DND-41 (cell line): ENCODE data around the gene RASGRF2.

Experiments used
- ATAC-seq: fragments of 200-7000 bp; cut with Tn5 transposase; 3 replicates; pipeline ENCODE4 v1.9.1; 2021; ENCODE audit warnings: low read depth; ENCODE audit not compliant: insufficient read depth
- DNase-seq: peaks from one replicate; pipeline ENCODE4 v3.0.0-alpha.2; 2020
- H2AFZ ChIP-seq: 2 replicates; pipeline ENCODE4 v1.6.0; 2012; ENCODE audit warnings: low read depth, low read length
- H3K27ac ChIP-seq: 2 replicates; pipeline ENCODE4 v1.5.1; 2012; ENCODE audit warnings: low read length, inconsistent platforms
- H3K27me3 ChIP-seq: fragments of 200-600 bp; sonication (generic); 2 replicates; pipeline ENCODE4 v1.6.0; 2012; ENCODE audit warnings: low read length, mild to moderate bottlenecking, inconsistent platforms; ENCODE audit not compliant: insufficient read depth, poor library complexity
- H3K36me3 ChIP-seq: 2 replicates; pipeline ENCODE4 v1.5.1; 2012; ENCODE audit warnings: low read length, inconsistent platforms; ENCODE audit not compliant: insufficient read depth
- H3K4me1 ChIP-seq: 2 replicates; pipeline ENCODE4 v1.5.1; 2012; ENCODE audit warnings: mild to moderate bottlenecking, low read length; ENCODE audit not compliant: insufficient read depth
- H3K4me2 ChIP-seq: 2 replicates; pipeline ENCODE4 v1.6.0; 2012; ENCODE audit warnings: mild to moderate bottlenecking, moderate library complexity, low read length, inconsistent platforms; ENCODE audit not compliant: insufficient read depth
- H3K4me3 ChIP-seq, 2 experiments: fragments of 200-600 bp in 1 of 2; shearing (Covaris generic) in 1 of 2; 2 replicates each; pipeline ENCODE4 v1.5.1; 2012 to 2016; ENCODE audit warnings: inconsistent platforms in 2 of 2, low read length in 2 of 2, mild to moderate bottlenecking in 2 of 2, low read depth in 1 of 2, moderate library complexity in 1 of 2
- H3K79me2 ChIP-seq: 2 replicates; pipeline ENCODE4 v1.6.0; 2012; ENCODE audit warnings: low read length, inconsistent platforms; ENCODE audit not compliant: insufficient read depth
- H3K9ac ChIP-seq: 2 replicates; pipeline ENCODE4 v1.6.0; 2012; ENCODE audit warnings: low read depth, mild to moderate bottlenecking, inconsistent platforms, low read length, moderate library complexity
- H3K9me3 ChIP-seq: 2 replicates; pipeline ENCODE4 v1.5.1; 2012; ENCODE audit warnings: low read length, moderate library complexity, mild to moderate bottlenecking, inconsistent platforms; ENCODE audit not compliant: insufficient read depth, severe bottlenecking
- H4K20me1 ChIP-seq: 2 replicates; pipeline ENCODE4 v1.6.0; 2012; ENCODE audit warnings: low read length; ENCODE audit not compliant: insufficient read depth
- CTCF ChIP-seq: IDR thresholded peaks from 2 replicates; pipeline ENCODE4 v1.5.1; 2012; ENCODE audit warnings: borderline replicate concordance, low read length, moderate library complexity, mild to moderate bottlenecking; ENCODE audit not compliant: poor library complexity, severe bottlenecking; ENCODE audit errors: extremely low read depth
- EZH2 ChIP-seq: IDR thresholded peaks from 3 replicates; pipeline ENCODE4 v1.6.1; 2012; ENCODE audit warnings: borderline replicate concordance, low read depth, mild to moderate bottlenecking, moderate library complexity, low read length, inconsistent platforms; ENCODE audit not compliant: severe bottlenecking

RASGRF2 gene

GRCh38 chr5:80916676-80917075, 43.5 kb upstream of the RASGRF2 start:
- no peak for DNase-seq
- no peak for TF ChIP-seq EZH2
- no peak for TF ChIP-seq CTCF
- no peak overlapping the region for H3K9ac ChIP-seq
- H2AFZ ChIP-seq, result no peak overlapping the region
- no peak for ATAC-seq
- no peaks in the 10 kb centered on the region for H3K36me3 ChIP-seq
- no peak overlapping the region for H3K27ac ChIP-seq
- H3K4me2 ChIP-seq, result no peak overlapping the region
- H4K20me1 ChIP-seq, result no peaks in the 10 kb centered on the region
- no peak overlapping the region for H3K4me3 ChIP-seq
- no peaks in the 10 kb centered on the region for H3K27me3 ChIP-seq
- no peaks in the 10 kb centered on the region for H3K4me1 ChIP-seq
- H3K79me2 ChIP-seq, result no peaks in the 10 kb centered on the region
- H3K9me3 ChIP-seq, result no peaks in the 10 kb centered on the region

GRCh38 chr5:80917631-80918030, 42.5 kb upstream of the RASGRF2 start:
- TF ChIP-seq EZH2, result no peak
- no peak for TF ChIP-seq CTCF
- Histone ChIP-seq H3K9ac (no peak overlapping the region), H3K79me2 (no peaks in the 10 kb centered on the region), H3K27me3 (no peaks in the 10 kb centered on the region), H3K4me3 (no peak overlapping the region), H3K4me1 (no peaks in the 10 kb centered on the region), H3K27ac (no peak overlapping the region), H3K4me2 (no peak overlapping the region), H3K9me3 (no peaks in the 10 kb centered on the region), H4K20me1 (no peaks in the 10 kb centered on the region), H3K36me3 (no peaks in the 10 kb centered on the region), H2AFZ (no peak overlapping the region)
- ATAC-seq (peak; percentile 66; the same call in 2 of the 3 replicates), DNase-seq (no peak)

- Histone ChIP-seq H3K9me3 (no peaks in the 10 kb centered on the region), H2AFZ (no peak overlapping the region), H4K20me1 (no peaks in the 10 kb centered on the region), H3K9ac (no peak overlapping the region), H3K27ac (no peak overlapping the region), H3K4me1 (no peaks in the 10 kb centered on the region), H3K4me3 (no peak overlapping the region), H3K36me3 (no peaks in the 10 kb centered on the region), H3K27me3 (no peaks in the 10 kb centered on the region), H3K4me2 (no peak overlapping the region), H3K79me2 (no peaks in the 10 kb centered on the region)
- no peak for ATAC-seq
- TF ChIP-seq EZH2 (no peak), CTCF (no peak)
- no peak for DNase-seq
These were observed 40.4 kb upstream of the RASGRF2 start for GRCh38 chr5:80919678-80920196.

GRCh38 chr5:80920333-80920732, 39.8 kb upstream of the RASGRF2 start:
- no peaks in the 10 kb centered on the region for H3K36me3 ChIP-seq
- no peaks in the 10 kb centered on the region for H3K79me2 ChIP-seq
- H3K9me3 ChIP-seq, result no peaks in the 10 kb centered on the region
- no peak overlapping the region for H3K27ac ChIP-seq
- DNase-seq (no peak), ATAC-seq (no peak)
- TF ChIP-seq CTCF (no peak), EZH2 (no peak)
- no peak overlapping the region for H3K9ac ChIP-seq
- H3K4me2 ChIP-seq, result no peak overlapping the region
- H3K4me3 ChIP-seq, result no peak overlapping the region
- H4K20me1 ChIP-seq, result no peaks in the 10 kb centered on the region
- no peaks in the 10 kb centered on the region for H3K27me3 ChIP-seq
- H3K4me1 ChIP-seq, result no peaks in the 10 kb centered on the region
- no peak overlapping the region for H2AFZ ChIP-seq
